Adipocyte (in vitro differentiated cells): ENCODE results near the gene ANKRD30B.
"Not testable (repeated sequence)": the region's sequence is repeated elsewhere in the genome, so short reads cannot be mapped to it uniquely, and the experiment has no call there.

Source experiments
- DNase-seq: peaks from one replicate; pipeline ENCODE4 v3.0.0-alpha.2; 2015; ENCODE audit warnings: low read depth
- H3K27me3 ChIP-seq: replicated peaks from 2 replicates; pipeline ENCODE4 v1.7.0; 2013; ENCODE audit warnings: mild to moderate bottlenecking, low read length, moderate library complexity; ENCODE audit not compliant: control insufficient read depth, insufficient read depth
- H3K36me3 ChIP-seq: 2 replicates; pipeline ENCODE4 v1.7.0; 2013; ENCODE audit warnings: low read length, mild to moderate bottlenecking, moderate library complexity; ENCODE audit not compliant: control insufficient read depth, insufficient read depth, severe bottlenecking
- H3K4me1 ChIP-seq: 2 replicates; pipeline ENCODE4 v1.7.0; 2013; ENCODE audit warnings: mild to moderate bottlenecking, low read length, moderate library complexity; ENCODE audit not compliant: control insufficient read depth, insufficient read depth
- H3K4me3 ChIP-seq: 2 replicates; pipeline ENCODE4 v1.7.0; 2013; ENCODE audit warnings: mild to moderate bottlenecking, low read length, moderate library complexity
- H3K9ac ChIP-seq: 2 replicates; pipeline ENCODE4 v1.7.0; 2013; ENCODE audit warnings: mild to moderate bottlenecking, low read length, moderate library complexity
- H3K9me3 ChIP-seq: 2 replicates; pipeline ENCODE4 v1.7.0; 2013; ENCODE audit warnings: mild to moderate bottlenecking, low read length, moderate library complexity; ENCODE audit not compliant: control insufficient read depth

The ANKRD30B gene

DNA sequence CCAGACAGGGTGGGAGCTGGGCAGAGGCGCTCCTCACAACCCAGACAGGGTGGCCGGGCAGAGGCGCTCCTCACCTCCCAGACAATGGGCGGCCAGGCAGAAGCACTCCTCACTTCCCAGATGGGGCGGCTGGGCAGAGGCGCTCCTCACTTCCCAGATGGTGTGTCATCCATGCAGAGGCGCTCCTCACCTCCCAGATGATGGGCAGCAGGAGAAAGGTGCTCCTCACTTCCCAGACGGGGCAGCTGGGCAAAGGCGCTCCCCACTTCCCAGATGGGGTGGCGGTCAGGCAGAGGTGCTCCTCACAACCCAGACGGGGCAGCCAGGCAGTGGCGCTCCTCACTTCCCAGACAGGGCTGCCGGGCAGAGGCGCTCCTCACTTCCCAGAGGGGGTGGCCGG lies 112.0 kb downstream of the ANKRD30B start:
- H3K9me3 ChIP-seq, DNase-seq, H3K4me1 ChIP-seq, H3K9ac ChIP-seq, H3K4me3 ChIP-seq, H3K27me3 ChIP-seq, H3K36me3 ChIP-seq: not testable (repeated sequence)

- H3K9ac ChIP-seq, H3K9me3 ChIP-seq: not testable (repeated sequence)
Measured at GRCh38 chr18:14866426-14866825, 118.5 kb downstream of the ANKRD30B start.

GRCh38 chr18:14867988-14868387 lies 120.0 kb downstream of the ANKRD30B start:
- H3K36me3 ChIP-seq, H3K9me3 ChIP-seq, DNase-seq, H3K9ac ChIP-seq, H3K4me3 ChIP-seq, H3K27me3 ChIP-seq, H3K4me1 ChIP-seq: not testable (repeated sequence)

More at GRCh38 chr18:14866426-14866825, 118.5 kb downstream of the ANKRD30B start:
- H3K4me1 ChIP-seq, H3K27me3 ChIP-seq, H3K4me3 ChIP-seq, H3K36me3 ChIP-seq, DNase-seq: not testable (repeated sequence)

GRCh38 chr18:14868825-14869224 lies 120.9 kb downstream of the ANKRD30B start:
- not testable (repeated sequence) for H3K9me3 ChIP-seq, H3K27me3 ChIP-seq, H3K36me3 ChIP-seq, DNase-seq, H3K9ac ChIP-seq, H3K4me1 ChIP-seq, H3K4me3 ChIP-seq

- not testable (repeated sequence) for H3K9ac ChIP-seq, H3K4me3 ChIP-seq
Measured at GRCh38 chr18:14878826-14879225, 130.9 kb downstream of the ANKRD30B start.

DNA sequence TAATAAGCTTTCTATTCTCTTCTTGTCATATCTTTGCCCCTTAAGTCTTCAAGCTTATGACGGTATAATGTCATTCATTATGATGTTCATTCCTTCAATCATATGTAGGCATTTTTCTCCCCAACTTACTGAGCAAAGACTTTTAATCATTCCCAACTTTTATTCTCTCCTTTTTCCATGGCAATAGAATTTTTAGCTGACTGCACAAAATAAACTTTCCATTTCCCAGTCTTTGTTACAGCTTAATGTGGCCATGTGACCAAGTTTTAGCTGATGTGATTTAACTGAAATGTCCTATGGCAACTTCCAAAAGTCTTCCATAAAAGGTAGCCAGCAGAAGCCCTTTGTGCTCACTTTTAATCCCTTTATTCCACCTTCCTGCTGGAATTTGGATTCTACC lies 152.5 kb downstream of the ANKRD30B start:
- no peaks in the 10 kb centered on the region for H3K27me3 ChIP-seq
- no peak overlapping the region for H3K9ac ChIP-seq
- no peaks in the 10 kb centered on the region for H3K36me3 ChIP-seq
- no peaks in the 10 kb centered on the region for H3K9me3 ChIP-seq
- no peak for DNase-seq
- no peaks in the 10 kb centered on the region for H3K4me1 ChIP-seq
- H3K4me3 ChIP-seq, result no peak overlapping the region

More at GRCh38 chr18:14878826-14879225, 130.9 kb downstream of the ANKRD30B start:
- H3K9me3 ChIP-seq, H3K4me1 ChIP-seq, H3K27me3 ChIP-seq, DNase-seq, H3K36me3 ChIP-seq: not testable (repeated sequence)
